Measurements from ENCODE around the gene AKR7A3. TPM values are rescaled to one million over a fixed set of nuclear protein-coding genes. Genes with fewer than 3 reads are reported as not detected.
"Not testable (repeated sequence)": the region's sequence is repeated elsewhere in the genome, so short reads cannot be mapped to it uniquely, and the experiment has no call there.

The AKR7A3 gene
- total RNA-seq, 1 experiment from 2014 or later = 0.41 TPM

DNA sequence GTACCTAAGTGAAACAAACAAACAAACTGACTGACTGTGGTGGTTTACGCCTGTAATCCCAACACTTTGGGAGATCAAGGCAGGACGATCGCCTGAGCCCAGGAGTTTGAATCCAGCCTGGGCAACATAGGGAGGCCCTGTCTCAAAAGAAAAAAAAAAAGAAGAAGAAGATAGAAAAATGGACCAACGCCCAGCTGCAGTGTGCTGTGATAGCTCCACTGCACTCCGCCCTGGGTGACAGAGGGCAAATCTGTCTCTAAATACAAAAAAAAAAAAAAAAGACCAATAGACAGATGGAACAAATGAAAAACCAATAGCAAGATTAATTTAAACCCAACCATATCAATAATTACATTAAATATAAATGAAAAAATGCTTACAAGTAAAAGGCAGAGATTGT is 13.9 kb downstream of the AKR7A3 start:
- Histone ChIP-seq H3K36me3 (ENCODE audit: insufficient read depth, low read length) (no peaks in the 10 kb centered on the region), H3K27me3 (ENCODE audit: low read length) (no peaks in the 10 kb centered on the region), H3K4me3 (ENCODE audit: low read length) (no peak overlapping the region), H3K9ac (ENCODE audit: low read length) (no peak overlapping the region), H3K27ac (ENCODE audit: low read length) (no peak overlapping the region), H3K4me1 (ENCODE audit: low read length) (no peaks in the 10 kb centered on the region), H3K9me3 (ENCODE audit: low read length) (no peaks in the 10 kb centered on the region), H3K9me2 (replicated peaks; ENCODE audit: insufficient read depth, low read length) (no peaks in the 10 kb centered on the region), H3K79me2 (ENCODE audit: low read length) (no peaks in the 10 kb centered on the region), H3K4me2 (ENCODE audit: low read depth, low read length, poor library complexity, severe bottlenecking) (no peak overlapping the region), H2AFZ (ENCODE audit: low read length) (no peak overlapping the region), H4K20me1 (ENCODE audit: insufficient read depth, low read depth, low read length) (no peaks in the 10 kb centered on the region)
- no peak for DNase-seq

DNA sequence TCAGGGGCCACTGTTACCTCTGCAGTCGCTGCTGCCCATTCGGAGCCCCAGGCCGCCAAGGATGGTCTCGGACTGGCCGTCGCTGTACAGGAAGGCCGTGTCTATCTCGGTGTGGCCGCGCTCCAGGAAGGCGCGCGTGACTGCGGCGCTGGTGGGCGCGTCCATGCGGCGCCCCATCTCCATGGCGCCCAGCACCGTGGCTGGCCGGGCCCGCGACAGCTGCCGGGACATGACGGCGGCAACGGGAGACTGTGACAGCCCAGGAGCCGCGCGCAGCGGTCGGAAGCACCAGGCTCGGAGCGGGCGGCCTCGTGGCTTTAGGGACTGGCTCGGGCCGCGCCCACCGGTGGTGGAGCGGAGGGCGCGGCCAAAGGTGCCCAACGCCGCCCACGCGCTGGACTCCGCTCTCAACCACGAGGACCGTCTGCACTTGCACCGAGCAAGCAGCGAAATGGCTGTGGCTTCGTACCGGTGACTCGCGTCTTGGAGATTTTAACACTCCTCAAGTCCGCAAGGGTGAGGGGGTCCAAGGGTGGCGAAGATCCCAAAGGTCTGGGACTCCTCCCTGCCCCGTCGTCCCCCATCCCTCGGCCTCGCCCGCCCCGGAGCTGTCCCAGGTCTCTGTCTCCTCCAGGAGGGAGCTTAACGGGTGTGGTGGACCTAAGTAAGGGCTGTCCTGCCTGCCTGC is 14.6 kb downstream of the AKR7A3 start:
- DNase-seq; H3K9me2 ChIP-seq (replicated peaks; ENCODE audit: insufficient read depth, low read length); H3K4me3 ChIP-seq (ENCODE audit: low read length); H3K27ac ChIP-seq (ENCODE audit: low read length); H3K4me1 ChIP-seq (ENCODE audit: low read length); H3K79me2 ChIP-seq (ENCODE audit: low read length); H3K36me3 ChIP-seq (ENCODE audit: insufficient read depth, low read length); H3K27me3 ChIP-seq (ENCODE audit: low read length); H4K20me1 ChIP-seq (ENCODE audit: insufficient read depth, low read depth, low read length); H3K9ac ChIP-seq (ENCODE audit: low read length); H3K9me3 ChIP-seq (ENCODE audit: low read length); H2AFZ ChIP-seq (ENCODE audit: low read length); H3K4me2 ChIP-seq (ENCODE audit: low read depth, low read length, poor library complexity, severe bottlenecking): not testable (repeated sequence)

GRCh38 chr1:19273106-19273843 is 15.3 kb downstream of the AKR7A3 start:
- Histone ChIP-seq H3K9me3 (ENCODE audit: low read length) (no peaks in the 10 kb centered on the region), H3K79me2 (ENCODE audit: low read length) (no peaks in the 10 kb centered on the region), H3K4me3 (ENCODE audit: low read length) (no peak overlapping the region)

DNA sequence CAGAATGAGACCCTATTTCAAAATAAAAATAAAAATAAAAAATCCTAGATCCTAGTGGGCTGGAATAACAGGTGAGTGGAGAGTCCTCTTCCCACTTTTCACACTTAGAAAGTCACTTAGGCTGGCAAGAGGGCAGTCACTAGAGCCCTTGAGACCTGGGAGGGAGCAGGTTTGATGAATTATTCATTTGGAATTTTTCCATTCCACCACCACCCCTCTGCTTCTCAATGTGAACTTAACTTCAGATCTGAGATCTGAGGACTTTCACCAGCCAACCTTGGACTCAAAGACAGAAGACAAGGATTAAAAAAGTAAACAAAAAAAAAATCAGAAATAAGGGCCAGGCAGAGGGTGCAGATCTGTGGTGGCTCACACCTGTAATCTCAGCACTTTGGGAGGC is 16.5 kb downstream of the AKR7A3 start:
- DNase-seq = no peak
- H3K9me2 ChIP-seq (replicated peaks; ENCODE audit: insufficient read depth, low read length) = no peaks in the 10 kb centered on the region
- no peak overlapping the region for H3K4me3 ChIP-seq (ENCODE audit: low read length)
- no peak overlapping the region for H3K4me2 ChIP-seq (ENCODE audit: low read depth, low read length, poor library complexity, severe bottlenecking)
- H2AFZ ChIP-seq (ENCODE audit: low read length) = no peak overlapping the region
- no peak overlapping the region for H3K27ac ChIP-seq (ENCODE audit: low read length)
- H3K36me3 ChIP-seq (ENCODE audit: insufficient read depth, low read length) = no peaks in the 10 kb centered on the region
- H3K27me3 ChIP-seq (ENCODE audit: low read length) = no peaks in the 10 kb centered on the region
- H4K20me1 ChIP-seq (ENCODE audit: insufficient read depth, low read depth, low read length) = no peaks in the 10 kb centered on the region
- no peaks in the 10 kb centered on the region for H3K4me1 ChIP-seq (ENCODE audit: low read length)
- H3K9me3 ChIP-seq (ENCODE audit: low read length) = no peaks in the 10 kb centered on the region
- no peaks in the 10 kb centered on the region for H3K79me2 ChIP-seq (ENCODE audit: low read length)
- H3K9ac ChIP-seq (ENCODE audit: low read length) = no peak overlapping the region

More at GRCh38 chr1:19273106-19273843, 15.3 kb downstream of the AKR7A3 start:
- Histone ChIP-seq H3K4me1 (ENCODE audit: low read length) (no peaks in the 10 kb centered on the region), H3K4me2 (ENCODE audit: low read depth, low read length, poor library complexity, severe bottlenecking) (no peak overlapping the region), H3K27ac (ENCODE audit: low read length) (no peak overlapping the region), H4K20me1 (ENCODE audit: insufficient read depth, low read depth, low read length) (no peaks in the 10 kb centered on the region), H3K36me3 (ENCODE audit: insufficient read depth, low read length) (no peaks in the 10 kb centered on the region), H3K9me2 (replicated peaks; ENCODE audit: insufficient read depth, low read length) (no peaks in the 10 kb centered on the region), H3K9ac (ENCODE audit: low read length) (no peak overlapping the region), H3K27me3 (ENCODE audit: low read length) (no peaks in the 10 kb centered on the region), H2AFZ (ENCODE audit: low read length) (no peak overlapping the region)
- no peak for DNase-seq

GRCh38 chr1:19270343-19270730 is 18.2 kb downstream of the AKR7A3 start:
- not testable (repeated sequence) for H3K27me3 ChIP-seq (ENCODE audit: low read length); H3K4me2 ChIP-seq (ENCODE audit: low read depth, low read length, poor library complexity, severe bottlenecking); H3K36me3 ChIP-seq (ENCODE audit: insufficient read depth, low read length); H3K79me2 ChIP-seq (ENCODE audit: low read length); H4K20me1 ChIP-seq (ENCODE audit: insufficient read depth, low read depth, low read length); H3K9ac ChIP-seq (ENCODE audit: low read length); H3K9me2 ChIP-seq (replicated peaks; ENCODE audit: insufficient read depth, low read length); H3K4me1 ChIP-seq (ENCODE audit: low read length); DNase-seq; H2AFZ ChIP-seq (ENCODE audit: low read length); H3K4me3 ChIP-seq (ENCODE audit: low read length); H3K27ac ChIP-seq (ENCODE audit: low read length); H3K9me3 ChIP-seq (ENCODE audit: low read length)

DNA sequence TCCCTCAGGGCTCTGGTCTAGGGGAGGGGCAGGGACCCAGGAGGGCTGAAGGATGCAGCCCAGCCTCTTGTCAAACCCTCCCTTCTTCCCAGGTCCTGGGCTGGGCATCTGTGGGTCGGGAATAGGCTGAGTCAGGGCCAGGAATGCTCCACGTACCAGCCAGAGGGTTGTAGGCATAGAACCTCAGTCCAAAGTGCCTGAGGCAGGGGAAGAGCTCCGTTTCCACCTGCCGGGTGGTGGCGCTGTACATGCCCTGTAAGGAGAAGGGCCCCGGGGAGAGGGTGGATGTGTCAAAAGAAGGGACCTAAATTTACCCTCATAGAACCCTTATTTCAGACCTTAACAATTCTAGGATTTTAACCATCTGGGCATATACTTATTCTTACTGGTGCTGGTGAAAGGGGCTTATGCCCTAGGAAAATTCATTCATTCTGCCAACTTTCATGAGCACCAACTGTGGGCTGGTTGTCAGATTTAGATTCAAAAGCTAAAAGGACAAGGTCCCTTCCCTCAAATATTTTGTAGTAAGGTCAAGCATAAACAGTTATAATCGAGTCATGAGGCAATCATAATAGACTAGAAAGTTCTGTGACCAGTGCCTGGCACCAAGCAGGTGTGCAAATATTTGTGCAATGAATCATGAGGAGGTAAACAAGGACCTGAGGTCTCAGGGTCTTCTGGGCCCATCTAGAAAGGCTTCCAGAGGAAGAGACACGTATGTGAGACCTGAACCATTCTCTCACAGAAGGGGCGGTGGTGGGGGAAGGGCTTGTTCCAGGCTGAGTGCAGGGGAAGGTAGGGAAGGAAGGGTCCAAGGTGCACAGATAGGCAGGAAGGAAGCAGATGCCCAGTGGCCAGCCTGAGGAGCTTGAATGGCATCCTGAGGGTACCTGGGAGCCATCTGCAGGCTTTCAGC is 18.9 kb downstream of the AKR7A3 start:
- H3K9me3 ChIP-seq (ENCODE audit: low read length); H3K4me3 ChIP-seq (ENCODE audit: low read length); H3K79me2 ChIP-seq (ENCODE audit: low read length); H3K4me1 ChIP-seq (ENCODE audit: low read length); H3K4me2 ChIP-seq (ENCODE audit: low read depth, low read length, poor library complexity, severe bottlenecking); H3K27me3 ChIP-seq (ENCODE audit: low read length); H2AFZ ChIP-seq (ENCODE audit: low read length); H3K36me3 ChIP-seq (ENCODE audit: insufficient read depth, low read length); H3K9ac ChIP-seq (ENCODE audit: low read length); H3K9me2 ChIP-seq (replicated peaks; ENCODE audit: insufficient read depth, low read length); DNase-seq; H4K20me1 ChIP-seq (ENCODE audit: insufficient read depth, low read depth, low read length); H3K27ac ChIP-seq (ENCODE audit: low read length): not testable (repeated sequence)

GRCh38 chr1:19268445-19268844 is 20.1 kb downstream of the AKR7A3 start:
- no peaks in the 10 kb centered on the region for H3K79me2 ChIP-seq (ENCODE audit: low read length)
- no peaks in the 10 kb centered on the region for H3K27me3 ChIP-seq (ENCODE audit: low read length)
- no peak overlapping the region for H3K4me2 ChIP-seq (ENCODE audit: low read depth, low read length, poor library complexity, severe bottlenecking)
- H4K20me1 ChIP-seq (ENCODE audit: insufficient read depth, low read depth, low read length) = no peaks in the 10 kb centered on the region
- H2AFZ ChIP-seq (ENCODE audit: low read length) = no peak overlapping the region
- no peak overlapping the region for H3K27ac ChIP-seq (ENCODE audit: low read length)
- no peaks in the 10 kb centered on the region for H3K4me1 ChIP-seq (ENCODE audit: low read length)
- no peaks in the 10 kb centered on the region for H3K9me2 ChIP-seq (replicated peaks; ENCODE audit: insufficient read depth, low read length)
- H3K9me3 ChIP-seq (ENCODE audit: low read length) = no peaks in the 10 kb centered on the region
- H3K4me3 ChIP-seq (ENCODE audit: low read length) = no peak overlapping the region
- no peaks in the 10 kb centered on the region for H3K36me3 ChIP-seq (ENCODE audit: insufficient read depth, low read length)
- no peak overlapping the region for H3K9ac ChIP-seq (ENCODE audit: low read length)
- DNase-seq = no peak

GRCh38 chr1:19262744-19263143 is 25.8 kb downstream of the AKR7A3 start:
- Histone ChIP-seq H3K36me3 (ENCODE audit: insufficient read depth, low read length) (peaks cover 13% of the 10 kb centered on the region), H3K9me2 (replicated peaks; ENCODE audit: insufficient read depth, low read length) (no peaks in the 10 kb centered on the region), H3K27me3 (ENCODE audit: low read length) (no peaks in the 10 kb centered on the region), H3K79me2 (ENCODE audit: low read length) (no peaks in the 10 kb centered on the region), H3K9me3 (ENCODE audit: low read length) (no peaks in the 10 kb centered on the region), H3K4me3 (ENCODE audit: low read length) (no peak overlapping the region), H3K27ac (ENCODE audit: low read length) (no peak overlapping the region), H3K4me2 (ENCODE audit: low read depth, low read length, poor library complexity, severe bottlenecking) (no peak overlapping the region), H4K20me1 (ENCODE audit: insufficient read depth, low read depth, low read length) (no peaks in the 10 kb centered on the region), H3K4me1 (ENCODE audit: low read length) (no peaks in the 10 kb centered on the region), H2AFZ (ENCODE audit: low read length) (no peak overlapping the region), H3K9ac (ENCODE audit: low read length) (no peak overlapping the region)
- no peak for DNase-seq
